ENCODE data around the gene MUL1. TPM values are rescaled to one million over a fixed set of nuclear protein-coding genes. Genes with fewer than 3 reads are reported as not detected.

MUL1 gene
- total and polyA plus RNA-seq, 9 of the 15 experiments (the other 6 are each of a cell fraction or from before 2014, with no cell fraction given) = 10.4 to 32.9 (median 19.3) TPM

GRCh38 chr1:20521960-20522861 is 14.3 kb upstream of the MUL1 start (continued):
- TF ChIP-seq GABPB1 (CRISPR knock-in tag; IDR thresholded peaks at IDR 0.05) (no peak), SP1 (CRISPR knock-in tag; IDR thresholded peaks at IDR 0.05) (peak; percentile 34; the same call in 1 of the 2 replicates), DDX20 (tag; IDR thresholded peaks at IDR 0.05; ENCODE audit: low read depth) (no peak), CREB3 (tag; conservative IDR thresholded peaks at IDR 0.05; ENCODE audit: low read depth) (no peak), USF1 (CRISPR knock-in tag; IDR thresholded peaks at IDR 0.05) (0 out of 2 replicates have a peak, but pooled peaks have one; percentile 30), SMAD1 (IDR thresholded peaks at IDR 0.05; ENCODE audit: low read depth, low read length, partially characterized antibody) (peak; percentile 47), ZNF384 (IDR thresholded peaks at IDR 0.05; ENCODE audit: low read depth, low read length) (peak; percentile 8; the same call in 1 of the 2 replicates), ZBTB26 (CRISPR knock-in tag; IDR thresholded peaks at IDR 0.05) (no peak), SMARCA5 (IDR thresholded peaks at IDR 0.05) (peak; percentile 82), CBX1 (IDR thresholded peaks at IDR 0.05; ENCODE audit: low read depth) (no peak; the same call in 1 of the 2 replicates), KDM1A (IDR thresholded peaks at IDR 0.05) (peak; percentile 98 to 99), GMEB1 (CRISPR knock-in tag; IDR thresholded peaks at IDR 0.05) (no peak), ZNF518B (CRISPR knock-in tag; IDR thresholded peaks at IDR 0.05) (no peak), ZSCAN29 (IDR thresholded peaks at IDR 0.05) (no peak), CHCHD3 (CRISPR knock-in tag; IDR thresholded peaks at IDR 0.05) (no peak), ZNF79 (CRISPR knock-in tag; IDR thresholded peaks at IDR 0.05; ENCODE audit: low read depth) (no peak), ADNP (tag; IDR thresholded peaks at IDR 0.05) (peak; percentile 89)
